ENCODE results near the gene KRT4.

GRCh38 chr12:52799505-52800211, 14.3 kb downstream of the KRT4 start:
- TF ChIP-seq POLR2A (IDR thresholded peaks at IDR 0.05; ENCODE audit: borderline replicate concordance, extremely low read depth, insufficient read depth, insufficient read length) (no peak), CEBPB (IDR thresholded peaks at IDR 0.05; ENCODE audit: low read depth) (no peak), YY1 (IDR thresholded peaks at IDR 0.05; ENCODE audit: extremely low read depth, insufficient replicate concordance, low read depth, low read length) (no peak), CTCF (IDR thresholded peaks at IDR 0.05 in 2 of 3, conservative IDR thresholded peaks at IDR 0.05 in 1 of 3; ENCODE audit: borderline replicate concordance in 1 of 3, insufficient read depth in 1 of 3, low read depth in 2 of 3, low read length in 2 of 3) (no peak), FOSL1 (IDR thresholded peaks at IDR 0.05; ENCODE audit: low read depth) (no peak), JUND (IDR thresholded peaks at IDR 0.05) (no peak), POLR2AphosphoS5 (IDR thresholded peaks at IDR 0.05; ENCODE audit: low read depth, low read length) (no peak), EZH2phosphoT487 (IDR thresholded peaks at IDR 0.05; ENCODE audit: borderline replicate concordance) (no peak), ZBTB33 (IDR thresholded peaks at IDR 0.05; ENCODE audit: extremely low read depth, insufficient replicate concordance, low read length) (no peak), RAD21 (IDR thresholded peaks at IDR 0.05; ENCODE audit: low read depth) (no peak), EZH2 (IDR thresholded peaks at IDR 0.05) (no peak), ZFX (IDR thresholded peaks at IDR 0.05) (no peak), EGR1 (IDR thresholded peaks at IDR 0.05; ENCODE audit: low read depth) (no peak), ATF3 (IDR thresholded peaks at IDR 0.05) (no peak)
